MCF 10A (cell line): Measurements from ENCODE around the gene OR2M3. TPM values are rescaled to one million over a fixed set of nuclear protein-coding genes. Genes with fewer than 3 reads are reported as not detected.

Source experiments
- BruUV-seq: library from RNA; stranded (reverse); fragments of 400-500 nt; replicated peaks from 2 replicates; lab custom pipeline; 2021; lab: Mats Ljungman, UMichigan
- CTCF ChIA-PET: fragments of 300-600 bp; sonication (Branson Sonifier 250); formaldehyde crosslinking; extraction: SDS; loops from one replicate; lab custom pipeline; 2021; ENCODE audit warnings: antibody characterized with exemption, inconsistent platforms; lab: Yijun Ruan, JAX
- POLR2A ChIA-PET: fragments of 300-600, 350-650 bp; sonication (Branson Sonifier 250); formaldehyde crosslinking; extraction: SDS; loops from one replicate; lab custom pipeline; 2020; ENCODE audit warnings: antibody characterized with exemption, inconsistent platforms; lab: Yijun Ruan, JAX
- DNase-seq: peaks from one replicate; pipeline ENCODE4 v3.0.0-alpha.2; 2018; ENCODE audit not compliant: unreplicated experiment
- H3K27ac Mint-ChIP-seq: one replicate; pipeline ENCODE4 v1.8.0; 2022; ENCODE audit warnings: mild to moderate bottlenecking, low read depth, mixed read lengths; ENCODE audit not compliant: unreplicated experiment
- H3K27me3 Mint-ChIP-seq: one replicate; pipeline ENCODE4 v1.8.0; 2022; ENCODE audit warnings: mixed read lengths; ENCODE audit not compliant: insufficient read depth, unreplicated experiment
- H3K36me3 Mint-ChIP-seq: one replicate; pipeline ENCODE4 v1.8.0; 2022; ENCODE audit warnings: mild to moderate bottlenecking, moderate library complexity, mixed read lengths; ENCODE audit not compliant: insufficient read depth, unreplicated experiment
- H3K4me1 Mint-ChIP-seq: one replicate; pipeline ENCODE4 v1.8.0; 2022; ENCODE audit warnings: mixed read lengths; ENCODE audit not compliant: insufficient read depth, unreplicated experiment
- H3K4me3 Mint-ChIP-seq: one replicate; pipeline ENCODE4 v1.8.0; 2022; ENCODE audit warnings: mild to moderate bottlenecking, moderate library complexity, mixed read lengths; ENCODE audit not compliant: unreplicated experiment
- H3K9me3 Mint-ChIP-seq: one replicate; pipeline ENCODE4 v1.8.0; 2022; ENCODE audit warnings: mixed read lengths; ENCODE audit not compliant: unreplicated experiment
- intact Hi-C: fragments of 100-400 bp; cut with micrococcal nuclease; formaldehyde crosslinking; loops from 2 replicates; pipeline ENCODE4 v1.14.1; 2022
- total RNA-seq: library from RNA; stranded (reverse); gene quantifications from 2 replicates; pipeline ENCODE4 v1.2.3, GENCODE V29; 2022
- TF ChIP-seq, protein P1 (sequence below): fragments of 200-600 bp; IDR thresholded peaks from one replicate; pipeline ENCODE4 v1.8.0; 2022; ENCODE audit warnings: antibody characterized with exemption, mild to moderate bottlenecking; ENCODE audit not compliant: unreplicated experiment

The OR2M3 gene
- total RNA-seq, 1 experiment from 2014 or later = not detected

DNA sequence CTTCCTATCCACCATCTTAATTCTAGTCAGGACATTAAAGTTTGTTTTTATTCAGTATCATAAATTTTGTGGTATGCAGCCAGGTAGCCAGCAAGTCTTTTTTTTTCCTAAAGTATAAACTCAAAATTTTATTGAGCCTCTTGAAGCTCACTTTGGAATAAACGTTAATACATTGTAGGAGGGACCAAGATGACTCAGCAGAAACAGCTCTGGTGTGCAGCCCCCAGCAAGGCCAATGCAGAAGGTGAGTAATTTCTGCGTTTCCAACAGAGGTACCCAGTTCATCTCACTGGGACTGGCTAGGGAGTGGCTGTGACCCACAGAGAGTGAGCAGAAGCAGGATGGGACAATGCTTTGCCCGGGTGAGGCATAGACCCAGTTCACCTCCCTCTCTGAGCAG, 9.7 kb upstream of the OR2M3 start:
- H3K4me3 Mint-ChIP-seq = no peak overlapping the region
- TF ChIP-seq, protein P1, sequence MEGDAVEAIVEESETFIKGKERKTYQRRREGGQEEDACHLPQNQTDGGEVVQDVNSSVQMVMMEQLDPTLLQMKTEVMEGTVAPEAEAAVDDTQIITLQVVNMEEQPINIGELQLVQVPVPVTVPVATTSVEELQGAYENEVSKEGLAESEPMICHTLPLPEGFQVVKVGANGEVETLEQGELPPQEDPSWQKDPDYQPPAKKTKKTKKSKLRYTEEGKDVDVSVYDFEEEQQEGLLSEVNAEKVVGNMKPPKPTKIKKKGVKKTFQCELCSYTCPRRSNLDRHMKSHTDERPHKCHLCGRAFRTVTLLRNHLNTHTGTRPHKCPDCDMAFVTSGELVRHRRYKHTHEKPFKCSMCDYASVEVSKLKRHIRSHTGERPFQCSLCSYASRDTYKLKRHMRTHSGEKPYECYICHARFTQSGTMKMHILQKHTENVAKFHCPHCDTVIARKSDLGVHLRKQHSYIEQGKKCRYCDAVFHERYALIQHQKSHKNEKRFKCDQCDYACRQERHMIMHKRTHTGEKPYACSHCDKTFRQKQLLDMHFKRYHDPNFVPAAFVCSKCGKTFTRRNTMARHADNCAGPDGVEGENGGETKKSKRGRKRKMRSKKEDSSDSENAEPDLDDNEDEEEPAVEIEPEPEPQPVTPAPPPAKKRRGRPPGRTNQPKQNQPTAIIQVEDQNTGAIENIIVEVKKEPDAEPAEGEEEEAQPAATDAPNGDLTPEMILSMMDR = no peak
- H3K4me1 Mint-ChIP-seq = peaks cover 6% of the 10 kb centered on the region
- BruUV-seq = no TSS peak
- peaks cover 8% of the 10 kb centered on the region for H3K9me3 Mint-ChIP-seq
- no peaks in the 10 kb centered on the region for H3K36me3 Mint-ChIP-seq
- no peak for DNase-seq
- ChIA-PET POLR2A (no interaction called here), CTCF (no interaction called here)
- H3K27me3 Mint-ChIP-seq = no peaks in the 10 kb centered on the region
- intact Hi-C loops = no loop called here
- H3K27ac Mint-ChIP-seq = no peak overlapping the region

DNA sequence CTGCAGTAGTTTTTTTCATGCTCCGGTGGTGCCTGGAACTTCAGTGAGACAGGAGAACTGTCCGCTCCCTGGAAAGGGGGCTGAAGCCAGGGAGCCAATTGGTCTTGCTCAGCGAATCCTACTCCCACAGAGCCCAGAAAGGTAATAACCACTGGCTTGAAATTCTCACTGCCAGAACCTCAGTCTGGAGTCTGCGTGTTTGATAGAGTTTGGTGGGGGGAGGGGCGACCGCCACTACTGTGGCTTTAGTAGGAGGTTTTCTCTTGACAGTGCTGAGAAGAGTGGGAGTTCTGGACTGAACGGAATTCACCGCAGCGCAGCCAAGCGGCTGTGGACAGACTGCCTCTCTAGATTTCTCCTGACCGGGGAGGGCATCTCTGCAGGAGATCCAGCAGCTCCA, 8.0 kb upstream of the OR2M3 start:
- Mint-ChIP-seq H3K4me3 (no peak overlapping the region), H3K27me3 (no peaks in the 10 kb centered on the region), H3K36me3 (no peaks in the 10 kb centered on the region), H3K4me1 (peaks cover 3% of the 10 kb centered on the region), H3K9me3 (peaks cover 10% of the 10 kb centered on the region), H3K27ac (no peak overlapping the region)
- CTCF ChIA-PET = no interaction called here
- TF ChIP-seq, protein P1 = no peak
- intact Hi-C loops = no loop called here
- BruUV-seq = no TSS peak
- DNase-seq = no peak
- POLR2A ChIA-PET = no interaction called here

DNA sequence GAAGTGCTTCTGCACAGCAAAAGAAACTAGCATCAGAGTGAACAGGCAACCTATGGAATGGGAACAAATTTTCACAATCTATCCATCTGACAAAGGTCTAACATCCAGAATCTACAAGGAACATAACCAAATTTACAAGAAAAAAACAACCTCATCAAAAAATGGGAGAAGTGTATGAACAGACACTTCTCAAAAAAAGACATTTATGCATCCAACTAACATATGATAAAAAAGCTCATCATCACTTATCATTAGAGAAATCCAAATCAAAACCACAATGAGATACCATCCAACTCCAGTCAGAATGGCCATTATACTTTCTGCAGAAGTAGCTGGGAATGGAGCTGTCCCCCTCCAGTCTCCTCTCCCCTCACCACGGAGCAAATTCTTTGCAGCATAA, 2.9 kb upstream of the OR2M3 start:
- POLR2A ChIA-PET = interaction anchor here (0.5 kb wide), 1 partner anchor 502 kb away, joined by 4 read pairs; no protein-coding TSS in a partner anchor

DNA sequence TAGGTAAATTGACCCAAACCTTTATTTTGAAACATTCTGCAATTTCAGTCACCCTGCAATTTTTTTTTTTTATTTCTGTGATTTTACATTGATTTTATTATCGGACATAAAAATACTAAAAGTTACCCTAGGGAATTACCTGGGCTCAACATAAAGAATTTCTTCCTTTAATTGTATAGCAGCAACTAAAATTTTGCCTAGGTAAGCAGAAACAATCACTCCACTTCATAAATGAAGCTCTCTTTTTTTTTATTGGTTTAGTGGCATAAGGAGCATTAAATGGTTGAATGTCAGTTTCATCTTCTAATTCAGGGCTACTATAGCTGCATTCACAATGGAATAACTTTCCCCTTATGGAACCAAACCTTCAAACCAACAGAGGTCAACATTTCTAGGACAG, 18.8 kb downstream of the OR2M3 start:
- Mint-ChIP-seq H3K4me3 (no peak overlapping the region), H3K27me3 (no peaks in the 10 kb centered on the region), H3K36me3 (no peaks in the 10 kb centered on the region), H3K27ac (no peak overlapping the region), H3K4me1 (no peaks in the 10 kb centered on the region), H3K9me3 (no peaks in the 10 kb centered on the region)
- ChIA-PET POLR2A (interaction anchor here (0.7 kb wide), 1 partner anchor 173 kb away, joined by 3 read pairs; no protein-coding TSS in a partner anchor), CTCF (interaction anchor here (0.5 to 1.0 kb wide), 2 partner anchors 16 to 287 kb away, joined by 3 read pairs; no protein-coding TSS in a partner anchor)
- TF ChIP-seq, protein P1 = no peak
- intact Hi-C loops = no loop called here
- BruUV-seq = no TSS peak
- DNase-seq = no peak

More for the DNA sequence above, 2.9 kb upstream of the OR2M3 start:
- BruUV-seq = no TSS peak
- Mint-ChIP-seq H3K4me1 (peaks cover 9% of the 10 kb centered on the region), H3K27ac (no peak overlapping the region), H3K27me3 (no peaks in the 10 kb centered on the region), H3K36me3 (no peaks in the 10 kb centered on the region), H3K9me3 (peaks cover 20% of the 10 kb centered on the region), H3K4me3 (no peak overlapping the region)
- CTCF ChIA-PET = no interaction called here
- TF ChIP-seq, protein P1 = no peak
- intact Hi-C loops = no loop called here
- no peak for DNase-seq
